Smooth muscle cell (in vitro differentiated cells): ENCODE measurements around the gene SYNDIG1L. TPM values are rescaled to one million over a fixed set of nuclear protein-coding genes. Genes with fewer than 3 reads are reported as not detected.

Experiments
- DNase-seq: peaks from one replicate; lab custom pipeline; 2025; ENCODE audit not compliant: unreplicated experiment; lab: John Stamatoyannopoulos, UW
- H2AFZ ChIP-seq: fragments of 200-600 bp; sonication (generic); 2 replicates; pipeline ENCODE4 v1.6.0; 2016; ENCODE audit warnings: antibody characterized with exemption, low read depth, mild to moderate bottlenecking
- H3F3A ChIP-seq: fragments of 200-600 bp; sonication (generic); 2 replicates; pipeline ENCODE4 v1.6.0; 2017; ENCODE audit warnings: antibody characterized with exemption, low read depth
- H3K27ac ChIP-seq: fragments of 200-600 bp; sonication (generic); 2 replicates; pipeline ENCODE4 v1.5.1; 2016; ENCODE audit warnings: low read depth, mild to moderate bottlenecking
- H3K27me3 ChIP-seq: fragments of 200-600 bp; sonication (generic); 2 replicates; pipeline ENCODE4 v1.6.1; 2016; ENCODE audit warnings: low read depth, mild to moderate bottlenecking
- H3K36me3 ChIP-seq: fragments of 200-600 bp; sonication (generic); 2 replicates; pipeline ENCODE4 v1.5.1; 2016; ENCODE audit warnings: low read depth
- H3K4me1 ChIP-seq: fragments of 200-600 bp; sonication (generic); 2 replicates; pipeline ENCODE4 v1.5.1; 2016; ENCODE audit warnings: low read depth
- H3K4me2 ChIP-seq: fragments of 200-600 bp; sonication (generic); 2 replicates; pipeline ENCODE4 v1.6.0; 2016; ENCODE audit warnings: mild to moderate bottlenecking
- H3K4me3 ChIP-seq: fragments of 200-600 bp; sonication (generic); 2 replicates; pipeline ENCODE4 v1.5.1; 2016; ENCODE audit warnings: mild to moderate bottlenecking
- H3K79me2 ChIP-seq: fragments of 200-600 bp; sonication (generic); 2 replicates; pipeline ENCODE4 v1.6.0; 2016; ENCODE audit warnings: low read depth, mild to moderate bottlenecking
- H3K9ac ChIP-seq: fragments of 200-600 bp; sonication (generic); 2 replicates; pipeline ENCODE4 v1.6.0; 2016; ENCODE audit warnings: low read depth
- H3K9me3 ChIP-seq: fragments of 200-600 bp; sonication (generic); replicated peaks from 2 replicates; pipeline ENCODE4 v1.5.1; 2016; ENCODE audit warnings: low read depth
- H4K20me1 ChIP-seq: fragments of 200-600 bp; sonication (generic); 2 replicates; pipeline ENCODE4 v1.6.0; 2016; ENCODE audit warnings: low read depth
- WGBS: methylation state at CpG from one replicate; pipeline ENCODE4 v1.1.7; 2016; ENCODE audit warnings: low lambda C conversion rate; 5-methylcytosine and 5-hydroxymethylcytosine counted together
- polyA plus RNA-seq: library from polyadenylated mRNA; unstranded; fragments of >200 nt; fragmentation: Nextera tagmentation; extraction: Ambion mirVana; gene quantifications from 2 replicates; pipeline ENCODE4 v1.2.1, GENCODE V29; 2016
- total RNA-seq: library from RNA; depleted of rRNA; stranded (reverse); fragments of >200 nt; gene quantifications from 2 replicates; pipeline ENCODE4 v1.2.3, GENCODE V29; 2014
- TF ChIP-seq, protein P1 (sequence below): fragments of 200-600 bp; sonication (generic); IDR thresholded peaks from 2 replicates; pipeline ENCODE4 v1.5.1; 2017; ENCODE audit warnings: borderline replicate concordance, mild to moderate bottlenecking, antibody characterized with exemption; ENCODE audit not compliant: insufficient read depth, poor library complexity, severe bottlenecking

SYNDIG1L gene
- total RNA-seq (not detected in 2 replicates), polyA plus RNA-seq (0.44 TPM in 1 of 2 replicates, not detected in the other)

DNA sequence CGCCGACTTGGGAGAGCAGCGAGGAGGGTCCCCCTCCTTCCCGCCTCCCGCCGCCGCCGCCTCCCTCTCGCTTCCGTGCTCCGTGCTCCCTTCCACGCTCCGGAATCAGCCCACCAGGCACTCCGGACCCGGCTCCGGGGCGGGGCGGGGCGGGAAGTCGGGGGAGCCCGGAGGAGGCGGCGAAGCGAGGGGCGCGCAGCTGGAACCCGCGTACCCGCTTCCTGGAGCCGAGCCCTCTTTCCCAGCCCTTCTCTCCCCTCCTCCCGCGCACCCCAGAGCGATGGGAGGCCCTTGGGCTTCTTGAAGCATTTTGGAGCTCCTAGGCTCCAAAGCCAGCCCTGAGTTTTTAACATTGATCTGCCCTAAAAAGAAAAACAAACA lies at the start of gene SYNDIG1L:
Gene SYNDIG1L, minus strand, starts transcription at position 9 of the 381 bp plus-strand sequence. CDS start 16,466 bp downstream, outside the sequence.
- H3K9me3 ChIP-seq, result no peaks in the 10 kb centered on the region
- no peak within 1 kb of the TSS for H3K9ac ChIP-seq
- no peak for DNase-seq
- no peak within 1 kb of the TSS for H3K27ac ChIP-seq
- no peak within 1 kb of the TSS for H2AFZ ChIP-seq
- peaks cover 95% of the 10 kb centered on the region for H3K27me3 ChIP-seq
- no peaks in the 10 kb centered on the region for H3K4me1 ChIP-seq
- H4K20me1 ChIP-seq, result no peaks in the 10 kb centered on the region
- 11% methylated on average over 6 of the region's 33 CpGs for WGBS
- TF ChIP-seq, protein P1, sequence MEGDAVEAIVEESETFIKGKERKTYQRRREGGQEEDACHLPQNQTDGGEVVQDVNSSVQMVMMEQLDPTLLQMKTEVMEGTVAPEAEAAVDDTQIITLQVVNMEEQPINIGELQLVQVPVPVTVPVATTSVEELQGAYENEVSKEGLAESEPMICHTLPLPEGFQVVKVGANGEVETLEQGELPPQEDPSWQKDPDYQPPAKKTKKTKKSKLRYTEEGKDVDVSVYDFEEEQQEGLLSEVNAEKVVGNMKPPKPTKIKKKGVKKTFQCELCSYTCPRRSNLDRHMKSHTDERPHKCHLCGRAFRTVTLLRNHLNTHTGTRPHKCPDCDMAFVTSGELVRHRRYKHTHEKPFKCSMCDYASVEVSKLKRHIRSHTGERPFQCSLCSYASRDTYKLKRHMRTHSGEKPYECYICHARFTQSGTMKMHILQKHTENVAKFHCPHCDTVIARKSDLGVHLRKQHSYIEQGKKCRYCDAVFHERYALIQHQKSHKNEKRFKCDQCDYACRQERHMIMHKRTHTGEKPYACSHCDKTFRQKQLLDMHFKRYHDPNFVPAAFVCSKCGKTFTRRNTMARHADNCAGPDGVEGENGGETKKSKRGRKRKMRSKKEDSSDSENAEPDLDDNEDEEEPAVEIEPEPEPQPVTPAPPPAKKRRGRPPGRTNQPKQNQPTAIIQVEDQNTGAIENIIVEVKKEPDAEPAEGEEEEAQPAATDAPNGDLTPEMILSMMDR, result no peak
- peak within 1 kb of the TSS; percentile 76 for H3K4me2 ChIP-seq
- H3K36me3 ChIP-seq, result no peaks in the 10 kb centered on the region
- no peaks in the 10 kb centered on the region for H3F3A ChIP-seq
- no peak within 1 kb of the TSS for H3K4me3 ChIP-seq
- H3K79me2 ChIP-seq, result no peaks in the 10 kb centered on the region

DNA sequence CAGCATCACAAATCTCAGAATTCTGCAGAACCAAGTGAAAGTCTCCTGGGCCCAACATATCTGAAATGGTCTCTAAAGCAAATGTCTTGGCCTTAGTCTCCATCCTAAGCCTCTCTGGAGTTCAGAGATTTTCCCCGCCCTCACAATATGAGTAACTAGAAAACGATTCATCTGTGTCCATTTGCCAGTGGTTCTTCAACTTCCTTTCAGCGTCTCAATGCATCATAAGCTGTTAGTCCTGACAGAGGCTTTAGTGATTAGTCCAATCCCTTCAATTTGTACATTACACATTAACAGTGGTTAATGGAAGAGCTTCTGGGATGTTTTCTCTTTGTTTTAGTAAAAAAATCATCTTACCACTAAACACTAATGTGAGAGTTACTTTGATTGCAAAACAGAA lies 49.7 kb upstream of the SYNDIG1L start:
- Histone ChIP-seq H2AFZ (no peak overlapping the region), H3K4me3 (no peak overlapping the region), H3K79me2 (no peaks in the 10 kb centered on the region), H3K36me3 (no peaks in the 10 kb centered on the region), H3F3A (no peaks in the 10 kb centered on the region), H3K4me1 (no peaks in the 10 kb centered on the region), H3K4me2 (no peak overlapping the region), H3K9ac (no peak overlapping the region), H3K27me3 (no peaks in the 10 kb centered on the region), H3K9me3 (no peaks in the 10 kb centered on the region), H3K27ac (no peak overlapping the region), H4K20me1 (no peaks in the 10 kb centered on the region)
- DNase-seq, result no peak
- TF ChIP-seq, protein P1, result no peak
- 39% methylated on average over 3 of the region's 3 CpGs for WGBS

DNA sequence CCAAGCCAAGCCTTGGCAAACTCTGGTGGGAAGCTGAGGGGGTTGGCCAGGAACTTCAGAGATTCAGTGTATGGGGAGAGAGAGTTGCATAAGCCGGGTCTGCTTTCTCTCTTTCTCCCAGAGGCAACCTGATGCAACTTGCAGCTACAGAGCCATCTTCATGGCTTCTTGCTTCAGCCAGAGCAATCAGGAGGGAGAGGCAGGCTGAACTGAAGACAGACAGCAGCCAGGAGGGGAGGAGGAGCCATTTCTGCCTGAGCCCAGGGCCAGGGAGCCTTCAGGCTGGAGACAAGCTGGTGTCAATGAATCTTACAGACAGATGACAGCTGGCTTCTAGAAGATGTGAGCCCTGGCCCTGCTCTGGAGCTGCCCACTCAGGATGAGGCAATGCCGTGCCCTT lies 48.4 kb upstream of the SYNDIG1L start:
- no peak for DNase-seq
- WGBS, result 71% methylated on average over 2 of the region's 2 CpGs
- TF ChIP-seq, protein P1, result no peak
- H3K79me2 ChIP-seq, result no peaks in the 10 kb centered on the region
- no peaks in the 10 kb centered on the region for H3K27me3 ChIP-seq
- H3K27ac ChIP-seq, result no peak overlapping the region
- no peaks in the 10 kb centered on the region for H3K36me3 ChIP-seq
- no peaks in the 10 kb centered on the region for H3K4me1 ChIP-seq
- no peak overlapping the region for H3K4me2 ChIP-seq
- no peaks in the 10 kb centered on the region for H3K9me3 ChIP-seq
- H4K20me1 ChIP-seq, result no peaks in the 10 kb centered on the region
- no peak overlapping the region for H3K9ac ChIP-seq
- H2AFZ ChIP-seq, result no peak overlapping the region
- no peaks in the 10 kb centered on the region for H3F3A ChIP-seq
- no peak overlapping the region for H3K4me3 ChIP-seq

DNA sequence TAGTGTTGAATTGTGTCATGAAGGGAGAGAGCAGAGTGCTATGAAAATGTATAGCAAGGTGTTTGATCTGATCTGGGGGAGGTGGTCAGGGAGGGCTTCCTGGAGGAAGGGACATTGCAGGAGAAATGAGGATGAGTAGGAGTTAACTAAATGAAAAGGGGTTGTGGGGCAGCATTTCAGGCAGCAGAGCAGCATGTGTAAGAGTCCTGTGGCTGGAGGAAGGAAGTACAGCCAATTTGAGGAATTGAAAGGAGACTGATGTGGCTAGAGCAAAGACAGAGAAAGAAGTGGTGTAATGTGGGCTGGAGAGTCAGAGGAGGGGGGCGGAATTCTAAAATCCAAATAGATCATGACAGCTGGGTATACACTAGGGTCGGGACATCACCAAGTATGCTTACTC lies 46.6 kb upstream of the SYNDIG1L start:
- Histone ChIP-seq H3K4me2 (no peak overlapping the region), H2AFZ (no peak overlapping the region), H3K36me3 (no peaks in the 10 kb centered on the region), H3K27me3 (peaks cover 8% of the 10 kb centered on the region), H3K9ac (no peak overlapping the region), H3K79me2 (no peaks in the 10 kb centered on the region), H3K27ac (no peak overlapping the region), H3K4me1 (no peaks in the 10 kb centered on the region), H4K20me1 (no peaks in the 10 kb centered on the region), H3K9me3 (no peaks in the 10 kb centered on the region), H3F3A (no peaks in the 10 kb centered on the region), H3K4me3 (no peak overlapping the region)
- TF ChIP-seq, protein P1, result no peak
- no peak for DNase-seq
- WGBS, result 100% methylated on average over 2 of the region's 2 CpGs
